T-helper 1 cell (primary cell): ENCODE measurements around the gene LPP.

ENCODE experiments used
- DNase-seq, 5 donors: peaks; one replicate each; pipeline ENCODE4 v3.0.0-alpha.2; 2012 to 2020

The LPP gene

GRCh38 chr3:188199386-188199785 is 45.4 kb downstream of the LPP start:
- no peak for DNase-seq

DNA sequence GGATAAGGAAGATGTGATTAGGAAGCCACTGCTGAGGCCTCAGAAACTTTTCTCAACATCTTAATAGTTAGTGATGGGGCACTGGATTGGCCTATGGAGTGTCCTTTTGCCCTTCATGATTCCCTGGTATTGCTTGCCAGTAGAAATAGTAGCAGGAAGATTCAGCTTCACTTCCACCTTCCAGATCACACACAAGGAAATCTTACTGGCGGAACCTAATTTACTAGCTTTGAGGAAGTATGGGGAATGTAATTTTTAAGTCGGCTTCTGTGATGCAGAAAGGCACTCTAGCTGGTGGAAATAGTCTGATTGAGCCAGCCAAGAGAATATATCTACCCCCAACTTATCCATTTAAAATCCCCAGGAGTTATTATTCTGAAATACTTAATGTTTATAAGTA is 46.5 kb downstream of the LPP start:
- DNase-seq, result no peak

- DNase-seq, result peak in 1 of 5 donors; percentile 19
Observed at GRCh38 chr3:188202358-188203138, 48.6 kb downstream of the LPP start.

DNA sequence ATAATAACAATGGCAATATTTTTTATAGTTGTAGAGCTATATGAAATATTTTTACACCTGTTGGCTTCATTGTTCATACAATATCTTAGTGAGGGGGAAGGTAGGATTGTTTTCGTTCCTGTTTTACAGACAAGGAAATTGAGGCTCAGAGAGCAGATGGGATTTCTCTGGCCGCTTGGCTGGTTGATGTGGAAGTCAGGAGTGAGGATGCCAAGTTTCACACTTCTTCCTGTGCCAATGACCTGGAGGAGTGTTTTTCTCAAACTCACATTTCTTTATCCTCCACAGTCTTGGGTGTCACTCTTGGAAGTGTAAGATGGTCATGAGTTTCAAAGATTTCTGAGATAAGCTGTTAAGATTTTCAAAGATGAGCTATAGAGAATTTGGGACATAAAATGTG is 50.6 kb downstream of the LPP start:
- no peak for DNase-seq

DNA sequence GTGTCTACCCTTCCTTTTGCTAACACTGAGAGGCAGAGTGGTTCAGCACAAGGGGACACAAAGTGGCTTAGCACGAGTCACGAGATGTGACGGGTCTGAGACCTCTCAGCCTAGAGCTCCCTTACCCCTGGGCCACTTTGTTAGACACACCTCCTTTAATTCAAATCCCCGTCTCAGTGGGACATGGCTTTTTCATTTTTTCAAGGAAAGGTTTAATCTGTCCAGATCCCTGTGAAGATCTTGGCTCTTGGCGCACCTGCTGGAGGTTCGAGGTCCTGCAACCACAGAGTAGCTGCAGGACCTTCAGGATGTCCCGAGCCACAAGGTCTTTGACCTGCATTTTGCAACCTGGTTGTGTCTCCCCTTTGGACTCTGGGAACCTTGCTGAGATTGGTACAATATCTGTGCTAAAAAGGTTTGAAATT is 52.0 kb downstream of the LPP start:
- DNase-seq, result no peak

- DNase-seq, result no peak
Observed at GRCh38 chr3:188206787-188207186, 52.8 kb downstream of the LPP start.

- DNase-seq, result no peak
Observed at GRCh38 chr3:188207941-188208515, 54.1 kb downstream of the LPP start.

DNA sequence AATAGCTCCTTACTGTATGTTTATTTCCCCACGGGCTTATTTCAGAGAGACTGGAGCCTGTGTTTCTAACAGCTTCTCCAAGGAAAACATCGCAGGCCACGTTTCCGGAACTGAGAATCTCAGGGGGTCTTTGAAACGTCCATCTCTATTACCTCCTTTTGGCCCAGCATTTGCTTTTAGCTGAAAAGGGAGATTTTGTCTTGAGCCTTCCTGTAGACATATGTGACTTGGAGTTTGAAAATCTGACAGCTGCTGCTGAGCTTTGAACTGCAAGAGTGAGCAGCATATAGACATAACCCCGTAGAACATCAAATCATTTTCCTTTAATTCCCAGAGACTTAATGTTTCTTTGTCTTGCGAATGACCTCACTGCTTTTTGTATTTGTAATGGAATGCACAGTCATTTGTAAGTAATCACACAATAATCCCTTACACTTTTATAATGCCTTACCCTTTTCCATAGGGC is 54.6 kb downstream of the LPP start:
- DNase-seq, result no peak

GRCh38 chr3:188209034-188209433 is 55.1 kb downstream of the LPP start:
- DNase-seq, result no peak

GRCh38 chr3:188209740-188210139 is 55.8 kb downstream of the LPP start:
- DNase-seq, result no peak

GRCh38 chr3:188211476-188211875 is 57.5 kb downstream of the LPP start:
- DNase-seq, result no peak

- DNase-seq, result no peak
Observed at GRCh38 chr3:188212308-188212969, 58.5 kb downstream of the LPP start.

DNA sequence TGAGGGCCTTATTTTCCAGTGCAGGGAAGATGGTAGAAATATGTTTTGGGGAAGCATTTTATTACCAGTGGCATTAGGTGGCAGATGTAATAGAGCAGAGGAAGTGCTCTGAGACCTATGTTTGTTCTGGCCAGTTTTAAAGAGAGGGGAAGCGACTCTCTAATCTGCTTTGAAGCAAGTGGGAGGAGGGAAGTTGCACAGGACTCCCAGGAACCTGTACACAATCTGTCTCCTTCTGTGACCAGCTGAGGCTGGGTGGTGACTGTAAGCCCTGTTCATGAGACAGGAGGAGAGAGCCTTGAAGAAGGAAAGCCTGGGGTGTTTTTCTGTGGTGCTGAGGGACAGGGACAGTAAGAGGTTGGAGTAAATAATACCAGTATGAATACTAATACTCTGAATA is 60.5 kb downstream of the LPP start:
- no peak for DNase-seq

GRCh38 chr3:188215129-188215528 is 61.2 kb downstream of the LPP start:
- no peak for DNase-seq

DNA sequence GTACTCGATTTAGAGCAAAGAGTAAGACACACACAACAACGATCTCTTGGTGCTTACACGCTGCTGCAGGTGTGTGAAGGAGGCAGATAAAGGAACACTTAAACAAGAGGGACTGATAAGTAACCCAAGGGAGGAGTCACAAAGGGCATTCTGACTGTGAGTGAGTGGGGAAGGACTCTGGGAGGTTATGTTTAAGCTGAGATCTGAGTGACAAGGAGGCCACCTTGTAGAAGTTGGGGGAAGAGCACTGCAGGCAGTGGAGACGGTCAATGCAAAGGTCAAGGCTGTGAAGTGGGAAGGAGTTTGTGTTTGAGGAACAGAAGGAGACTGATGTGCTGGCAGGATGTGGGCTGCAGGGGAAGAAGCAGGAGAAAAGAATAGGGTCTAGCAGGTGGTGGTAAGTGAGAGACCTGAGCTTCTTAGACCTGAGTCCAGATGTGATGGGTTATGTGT is 63.1 kb downstream of the LPP start:
- no peak for DNase-seq

DNA sequence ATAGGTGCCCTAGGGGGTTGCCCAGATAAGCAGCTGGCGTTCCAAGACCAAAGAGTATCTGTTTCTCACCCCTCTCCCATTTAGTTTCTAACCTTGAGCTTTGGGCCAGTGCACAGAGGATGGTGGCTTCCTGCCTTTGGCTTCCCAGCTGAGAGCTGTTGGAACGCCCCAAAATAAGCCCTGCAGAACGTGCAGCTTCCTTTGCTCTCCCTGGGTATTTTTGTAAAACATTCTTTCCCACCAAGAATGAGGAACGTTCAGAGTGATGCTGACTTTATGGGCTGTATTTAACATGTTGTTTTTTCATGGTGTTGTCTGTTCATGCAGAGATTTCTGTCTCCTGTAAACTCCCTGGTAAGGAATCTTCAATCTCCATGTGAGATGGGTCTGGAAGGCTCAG is 63.8 kb downstream of the LPP start:
- DNase-seq, result no peak

DNA sequence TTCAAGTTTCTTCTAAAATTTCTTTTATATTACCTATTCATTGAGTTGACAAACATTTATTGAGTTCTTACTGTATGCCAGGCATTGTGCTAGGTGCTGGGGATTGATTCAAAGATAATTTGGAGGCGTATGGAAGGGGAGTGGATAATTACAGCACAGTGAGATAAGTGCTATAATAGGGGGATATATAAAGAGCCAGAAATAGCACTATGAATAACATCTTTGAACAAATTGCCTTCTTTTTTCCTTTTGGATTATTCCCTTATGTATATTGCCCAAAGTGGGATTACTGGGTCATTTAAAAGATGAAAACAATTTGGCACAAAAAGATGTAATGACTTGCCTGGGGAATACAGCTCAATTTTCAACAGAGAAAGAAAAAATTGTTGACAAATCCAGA is 64.6 kb downstream of the LPP start:
- DNase-seq, result no peak

DNA sequence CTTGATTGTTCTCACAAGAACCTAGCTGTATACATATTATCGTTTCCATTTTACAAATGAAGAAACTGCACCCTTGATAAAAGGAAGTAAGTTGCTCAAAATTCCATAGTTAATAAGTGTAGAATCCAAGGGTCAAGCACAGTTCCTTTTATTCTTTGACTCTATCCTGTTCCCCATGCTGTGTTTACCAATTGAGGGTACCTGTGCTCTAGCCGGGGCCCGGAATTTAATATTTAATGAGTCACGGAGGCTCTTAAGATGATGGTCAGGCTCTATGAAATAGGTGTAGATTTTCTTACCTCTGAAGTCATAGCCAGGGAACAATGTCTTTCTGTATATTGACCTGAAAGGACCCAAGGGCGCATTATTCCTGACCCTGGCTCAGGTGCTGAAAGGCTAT is 65.2 kb downstream of the LPP start:
- DNase-seq, result no peak

DNA sequence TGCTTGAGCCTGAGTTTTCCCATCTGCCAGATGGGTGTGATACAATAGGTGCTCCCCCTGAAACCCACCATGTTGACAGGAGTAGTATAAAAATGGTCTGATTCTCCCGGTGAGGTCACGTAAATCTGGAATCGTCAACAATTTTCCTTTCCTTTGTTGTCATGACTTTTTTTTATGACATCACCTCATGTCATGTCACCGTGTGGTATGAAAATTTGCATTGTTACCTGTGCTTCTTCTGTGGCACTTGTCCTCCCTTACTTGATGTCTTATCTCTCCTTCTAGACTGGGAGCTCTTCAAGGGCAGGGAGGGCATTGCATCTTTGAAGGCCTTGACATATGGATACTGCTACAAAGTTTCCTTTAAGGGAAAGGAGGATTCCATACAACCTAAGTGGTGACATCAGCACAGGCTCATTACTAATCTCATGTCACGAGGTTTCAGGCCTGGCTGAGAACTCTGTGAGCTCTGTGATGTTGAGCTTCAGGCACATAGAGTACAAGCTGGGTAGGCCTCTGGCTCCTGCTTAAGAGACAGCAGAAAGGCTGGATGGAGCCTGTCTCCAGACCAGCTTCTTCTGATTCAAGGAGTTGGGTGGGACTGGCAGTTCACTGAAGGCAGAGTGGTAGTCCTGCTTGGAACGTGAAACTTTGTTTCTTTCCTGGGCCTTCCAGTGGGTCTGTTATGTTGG is 66.3 kb downstream of the LPP start:
- DNase-seq, result no peak

GRCh38 chr3:188220988-188221818 is 67.2 kb downstream of the LPP start:
- DNase-seq, result no peak

GRCh38 chr3:188223936-188224335 is 70.0 kb downstream of the LPP start:
- no peak for DNase-seq

DNA sequence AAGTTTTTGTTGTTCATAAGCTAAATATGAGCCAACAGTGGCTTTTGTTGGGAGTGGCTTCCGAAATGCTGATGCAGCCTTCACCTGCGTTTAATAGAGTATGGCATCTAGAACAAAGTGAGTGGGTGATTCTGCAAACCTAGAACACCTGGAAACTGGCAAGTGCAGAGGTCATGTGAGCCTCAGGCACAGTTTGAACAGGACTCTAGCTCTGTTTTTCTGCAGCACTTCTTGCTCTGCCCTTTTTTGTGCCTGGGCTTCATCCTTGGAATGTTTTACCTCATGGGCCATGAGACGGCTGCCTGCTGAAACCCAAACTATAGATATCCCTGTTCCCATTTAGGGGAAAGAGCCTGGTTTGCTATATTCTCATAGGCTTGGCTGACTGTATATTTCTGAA is 73.5 kb downstream of the LPP start:
- no peak for DNase-seq
